Omental fat pad (tissue), 4 donors: ENCODE measurements around the gene GUCY2F. TPM values are rescaled to one million over a fixed set of nuclear protein-coding genes. Genes with fewer than 3 reads are reported as not detected.

Experiments used
- ATAC-seq: fragments of 150-250 bp; one replicate; pipeline ENCODE4 v1.9.1; 2016; ENCODE audit warnings: mild to moderate bottlenecking, moderate library complexity; ENCODE audit not compliant: low FRiP score
- DNase-seq: peaks from one replicate; pipeline ENCODE4 v3.0.0-alpha.2; 2019; ENCODE audit warnings: low spot score
- total RNA-seq, 4 donors: library from RNA; depleted of rRNA; stranded (reverse); fragments of >200 nt; gene quantifications; one replicate each; pipeline ENCODE4 v1.1.0, GENCODE V29; 2016
- TF ChIP-seq, protein P1 (sequence below), 3 donors: fragments of 450-650 bp; IDR thresholded peaks; one replicate each; pipeline ENCODE4 v1.5.1; 2016 to 2017; ENCODE audit warnings: antibody characterized with exemption in 3 of 3, mild to moderate bottlenecking in 3 of 3, moderate library complexity in 2 of 3

Gene GUCY2F
- total RNA-seq, 4 donors from 2014 or later, result not detected

- ATAC-seq, result no peak
- TF ChIP-seq, protein P1, sequence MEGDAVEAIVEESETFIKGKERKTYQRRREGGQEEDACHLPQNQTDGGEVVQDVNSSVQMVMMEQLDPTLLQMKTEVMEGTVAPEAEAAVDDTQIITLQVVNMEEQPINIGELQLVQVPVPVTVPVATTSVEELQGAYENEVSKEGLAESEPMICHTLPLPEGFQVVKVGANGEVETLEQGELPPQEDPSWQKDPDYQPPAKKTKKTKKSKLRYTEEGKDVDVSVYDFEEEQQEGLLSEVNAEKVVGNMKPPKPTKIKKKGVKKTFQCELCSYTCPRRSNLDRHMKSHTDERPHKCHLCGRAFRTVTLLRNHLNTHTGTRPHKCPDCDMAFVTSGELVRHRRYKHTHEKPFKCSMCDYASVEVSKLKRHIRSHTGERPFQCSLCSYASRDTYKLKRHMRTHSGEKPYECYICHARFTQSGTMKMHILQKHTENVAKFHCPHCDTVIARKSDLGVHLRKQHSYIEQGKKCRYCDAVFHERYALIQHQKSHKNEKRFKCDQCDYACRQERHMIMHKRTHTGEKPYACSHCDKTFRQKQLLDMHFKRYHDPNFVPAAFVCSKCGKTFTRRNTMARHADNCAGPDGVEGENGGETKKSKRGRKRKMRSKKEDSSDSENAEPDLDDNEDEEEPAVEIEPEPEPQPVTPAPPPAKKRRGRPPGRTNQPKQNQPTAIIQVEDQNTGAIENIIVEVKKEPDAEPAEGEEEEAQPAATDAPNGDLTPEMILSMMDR (IDR thresholded peaks at IDR 0.05), result no peak
- no peak for DNase-seq
Measured at GRCh38 chrX:109487640-109488039, 5.8 kb upstream of the GUCY2F start.

DNA sequence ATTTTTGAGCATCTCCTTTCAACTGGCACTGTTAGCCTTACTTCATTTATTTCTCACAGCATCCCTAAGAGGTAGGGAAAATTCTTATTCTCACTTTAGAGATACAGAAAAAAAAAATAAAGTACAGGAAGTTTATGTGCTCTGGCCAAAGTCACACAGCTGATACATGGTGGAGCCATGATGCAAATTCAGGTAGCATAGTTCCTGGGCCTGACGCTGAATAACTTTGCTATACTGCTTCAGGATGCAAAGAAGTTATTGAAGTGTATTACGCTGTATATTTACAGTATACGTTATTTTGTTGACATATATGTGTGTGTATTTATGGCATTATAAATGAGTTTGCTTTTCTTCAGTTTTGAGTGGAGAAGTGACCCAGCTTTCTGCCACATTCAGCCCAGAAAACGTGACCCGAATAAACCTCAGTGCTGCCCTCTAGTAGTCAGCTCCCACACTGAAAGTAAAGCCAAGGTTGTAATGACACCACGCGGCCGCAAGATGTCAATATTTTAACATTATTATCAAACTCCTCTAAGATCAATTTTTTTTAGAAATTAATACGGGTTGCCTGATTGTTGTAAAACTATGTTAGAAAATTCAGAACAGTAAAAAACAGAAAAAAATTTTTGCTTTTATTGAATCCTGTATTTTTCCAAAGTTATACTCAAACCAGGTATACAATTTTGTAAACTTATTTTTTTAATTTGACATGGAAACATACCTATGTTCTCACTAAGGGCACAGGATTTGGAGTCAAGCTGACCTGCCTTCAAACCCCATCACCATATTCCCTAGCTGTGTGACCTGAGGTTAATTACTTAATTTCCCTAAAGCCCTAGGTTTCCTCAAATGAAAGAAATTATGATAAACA is 3.8 kb upstream of the GUCY2F start:
- DNase-seq, result peak; percentile 55
- TF ChIP-seq, protein P1 (IDR thresholded peaks at IDR 0.05), result peak in 1 of 3 donors; percentile 73
- ATAC-seq, result no peak

GRCh38 chrX:109484886-109485285 is 3.0 kb upstream of the GUCY2F start:
- TF ChIP-seq, protein P1 (IDR thresholded peaks at IDR 0.05), result no peak
- DNase-seq (no peak), ATAC-seq (no peak)

DNA sequence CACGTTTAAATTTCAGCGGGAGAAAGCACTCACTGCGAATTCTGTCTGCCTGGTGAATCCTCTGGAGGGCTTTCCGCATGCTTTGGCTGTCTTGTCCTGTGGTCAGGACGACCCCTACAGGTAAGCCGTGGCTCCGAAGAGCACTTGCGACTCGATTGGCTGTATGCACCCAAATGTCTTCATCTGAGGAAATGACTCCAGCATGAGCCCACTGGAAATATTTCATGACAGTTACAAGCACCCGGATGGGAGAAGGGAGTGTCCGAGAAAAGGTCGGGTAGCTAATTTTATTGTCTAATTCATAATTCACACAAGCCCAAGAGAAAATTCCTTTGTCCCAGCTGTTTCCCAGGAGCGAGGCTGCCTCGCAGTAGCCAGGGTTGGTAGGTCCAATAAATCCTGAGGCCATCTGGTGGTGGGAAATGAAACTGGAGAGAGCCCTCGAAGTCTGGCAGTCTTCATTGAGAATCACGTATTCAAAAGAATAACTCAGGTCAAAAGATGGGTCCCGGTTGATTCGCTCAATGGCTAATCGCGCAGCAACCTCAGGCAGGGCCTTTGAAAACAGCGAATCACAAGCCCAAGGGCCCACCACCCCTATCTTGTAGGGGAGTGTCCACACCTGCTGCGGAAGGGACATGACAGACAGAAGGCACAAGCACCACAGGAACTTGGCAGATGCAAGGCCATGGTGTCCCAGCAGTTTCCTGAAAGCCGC is 6.6 kb downstream of the GUCY2F start:
- ATAC-seq (peak; percentile 57), DNase-seq (no peak)
- TF ChIP-seq, protein P1 (IDR thresholded peaks at IDR 0.05), result no peak

GRCh38 chrX:109472939-109473735 is 8.7 kb downstream of the GUCY2F start:
- ATAC-seq, result no peak
- TF ChIP-seq, protein P1 (IDR thresholded peaks at IDR 0.05), result no peak
- DNase-seq, result no peak

- no peak for DNase-seq
- ATAC-seq, result no peak
- TF ChIP-seq, protein P1 (IDR thresholded peaks at IDR 0.05), result no peak
Measured at GRCh38 chrX:109464231-109464630, 17.7 kb downstream of the GUCY2F start.
